ENCODE data around the gene ALPP.
"Not testable (repeated sequence)": the region's sequence is repeated elsewhere in the genome, so short reads cannot be mapped to it uniquely, and the experiment has no call there.

Gene ALPP

DNA sequence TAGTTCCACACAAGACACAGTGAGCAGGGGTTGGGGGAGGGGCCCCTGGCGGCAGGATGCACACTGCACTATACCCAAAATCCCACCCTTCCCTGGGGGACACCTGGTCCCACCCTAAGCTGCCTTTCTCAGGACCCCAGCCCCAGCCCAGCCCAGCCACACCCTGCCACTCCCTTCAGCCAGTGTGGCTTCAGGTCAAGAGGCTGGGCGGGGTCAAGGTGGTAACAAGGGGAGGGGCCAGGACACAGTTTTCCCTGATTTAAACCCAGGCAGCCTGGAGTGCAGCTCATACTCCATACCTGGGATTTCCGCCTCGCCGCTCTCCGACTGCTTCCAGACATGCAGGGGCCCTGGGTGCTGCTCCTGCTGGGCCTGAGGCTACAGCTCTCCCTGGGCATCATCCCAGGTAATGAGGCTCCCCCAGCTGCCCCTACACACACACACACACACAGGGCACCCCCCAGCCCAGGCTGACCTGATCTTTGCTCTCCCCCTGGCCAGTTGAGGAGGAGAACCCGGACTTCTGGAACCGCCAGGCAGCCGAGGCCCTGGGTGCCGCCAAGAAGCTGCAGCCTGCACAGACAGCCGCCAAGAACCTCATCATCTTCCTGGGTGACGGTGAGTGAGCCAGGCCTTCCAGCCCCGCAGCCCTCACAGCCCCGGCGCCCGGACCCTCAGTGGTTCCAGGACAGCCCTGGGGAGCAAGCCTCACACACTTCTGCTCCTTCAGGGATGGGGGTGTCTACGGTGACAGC lies 28.2 kb downstream of the ALPP start, which contains the start of gene ALPG:
Gene ALPG, plus strand, starts transcription at position 289 of the 755 bp plus-strand sequence. Its CDS starts 51 bp downstream, at position 340.
- Histone ChIP-seq H3K4me3 (ENCODE audit: low read depth in 1 of 2, low read length in 2 of 2) (no peak within 1 kb of the TSS), H4K20me1 (ENCODE audit: insufficient read depth, low read length) (no peaks in the 10 kb centered on the region), H2AFZ (ENCODE audit: low read depth, low read length) (no peak within 1 kb of the TSS), H3K27ac (ENCODE audit: low read length) (no peak within 1 kb of the TSS), H3K36me3 (ENCODE audit: insufficient read depth, low read length) (no peaks in the 10 kb centered on the region), H3K4me1 (ENCODE audit: insufficient read depth, low read length) (no peaks in the 10 kb centered on the region), H3K9ac (ENCODE audit: low read depth, low read length) (no peak within 1 kb of the TSS), H3K79me2 (ENCODE audit: insufficient read depth, low read length) (no peaks in the 10 kb centered on the region), H3K9me3 (ENCODE audit: insufficient read depth, low read length, severe bottlenecking) (no peaks in the 10 kb centered on the region), H3K27me3 (ENCODE audit: insufficient read depth, low read length, poor library complexity) (no peaks in the 10 kb centered on the region), H3K4me2 (ENCODE audit: insufficient read depth, low read length) (no peak within 1 kb of the TSS)
- no peak for DNase-seq
- TF ChIP-seq, protein P1, sequence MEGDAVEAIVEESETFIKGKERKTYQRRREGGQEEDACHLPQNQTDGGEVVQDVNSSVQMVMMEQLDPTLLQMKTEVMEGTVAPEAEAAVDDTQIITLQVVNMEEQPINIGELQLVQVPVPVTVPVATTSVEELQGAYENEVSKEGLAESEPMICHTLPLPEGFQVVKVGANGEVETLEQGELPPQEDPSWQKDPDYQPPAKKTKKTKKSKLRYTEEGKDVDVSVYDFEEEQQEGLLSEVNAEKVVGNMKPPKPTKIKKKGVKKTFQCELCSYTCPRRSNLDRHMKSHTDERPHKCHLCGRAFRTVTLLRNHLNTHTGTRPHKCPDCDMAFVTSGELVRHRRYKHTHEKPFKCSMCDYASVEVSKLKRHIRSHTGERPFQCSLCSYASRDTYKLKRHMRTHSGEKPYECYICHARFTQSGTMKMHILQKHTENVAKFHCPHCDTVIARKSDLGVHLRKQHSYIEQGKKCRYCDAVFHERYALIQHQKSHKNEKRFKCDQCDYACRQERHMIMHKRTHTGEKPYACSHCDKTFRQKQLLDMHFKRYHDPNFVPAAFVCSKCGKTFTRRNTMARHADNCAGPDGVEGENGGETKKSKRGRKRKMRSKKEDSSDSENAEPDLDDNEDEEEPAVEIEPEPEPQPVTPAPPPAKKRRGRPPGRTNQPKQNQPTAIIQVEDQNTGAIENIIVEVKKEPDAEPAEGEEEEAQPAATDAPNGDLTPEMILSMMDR (IDR thresholded peaks at IDR 0.05; ENCODE audit: borderline replicate concordance, extremely low read depth, low read length, poor library complexity, severe bottlenecking), result no peak
- TF ChIP-seq EZH2 (IDR thresholded peaks at IDR 0.05; ENCODE audit: borderline replicate concordance, low read depth, low read length, severe bottlenecking), result no peak
- no peak for ATAC-seq (ENCODE audit: insufficient read depth, low read depth)

DNA sequence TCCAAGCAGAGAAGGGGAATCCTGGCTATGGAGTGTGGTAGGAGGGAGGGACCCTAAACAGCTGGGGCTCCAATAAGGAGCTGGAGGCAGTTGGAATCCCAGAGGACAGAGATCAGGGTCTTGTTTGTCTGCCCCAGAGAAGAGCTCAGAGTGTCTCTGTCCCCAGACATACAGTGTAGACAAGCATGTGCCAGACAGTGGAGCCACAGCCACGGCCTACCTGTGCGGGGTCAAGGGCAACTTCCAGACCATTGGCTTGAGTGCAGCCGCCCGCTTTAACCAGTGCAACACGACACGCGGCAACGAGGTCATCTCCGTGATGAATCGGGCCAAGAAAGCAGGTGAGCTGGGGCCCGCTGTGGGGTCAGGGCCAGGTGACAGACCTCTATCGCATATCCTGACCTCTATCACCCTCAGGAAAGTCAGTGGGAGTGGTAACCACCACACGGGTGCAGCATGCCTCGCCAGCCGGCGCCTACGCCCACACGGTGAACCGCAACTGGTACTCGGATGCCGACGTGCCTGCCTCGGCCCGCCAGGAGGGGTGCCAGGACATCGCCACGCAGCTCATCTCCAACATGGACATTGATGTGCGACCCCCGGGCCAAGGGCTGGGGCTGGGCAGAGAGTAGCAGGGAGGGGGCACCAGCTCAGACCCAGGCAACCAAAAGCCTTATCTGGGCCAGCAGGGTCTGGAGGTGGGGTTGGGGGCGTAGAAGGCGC lies 29.0 kb downstream of the ALPP start:
- not testable (repeated sequence) for DNase-seq; H3K9me3 ChIP-seq (ENCODE audit: insufficient read depth, low read length, severe bottlenecking); H3K9ac ChIP-seq (ENCODE audit: low read depth, low read length); ATAC-seq (ENCODE audit: insufficient read depth, low read depth); H3K4me3 ChIP-seq (ENCODE audit: low read depth in 1 of 2, low read length in 2 of 2); H4K20me1 ChIP-seq (ENCODE audit: insufficient read depth, low read length); H3K27me3 ChIP-seq (ENCODE audit: insufficient read depth, low read length, poor library complexity); H3K4me1 ChIP-seq (ENCODE audit: insufficient read depth, low read length); H3K79me2 ChIP-seq (ENCODE audit: insufficient read depth, low read length); H3K27ac ChIP-seq (ENCODE audit: low read length); H2AFZ ChIP-seq (ENCODE audit: low read depth, low read length); H3K36me3 ChIP-seq (ENCODE audit: insufficient read depth, low read length); H3K4me2 ChIP-seq (ENCODE audit: insufficient read depth, low read length)

DNA sequence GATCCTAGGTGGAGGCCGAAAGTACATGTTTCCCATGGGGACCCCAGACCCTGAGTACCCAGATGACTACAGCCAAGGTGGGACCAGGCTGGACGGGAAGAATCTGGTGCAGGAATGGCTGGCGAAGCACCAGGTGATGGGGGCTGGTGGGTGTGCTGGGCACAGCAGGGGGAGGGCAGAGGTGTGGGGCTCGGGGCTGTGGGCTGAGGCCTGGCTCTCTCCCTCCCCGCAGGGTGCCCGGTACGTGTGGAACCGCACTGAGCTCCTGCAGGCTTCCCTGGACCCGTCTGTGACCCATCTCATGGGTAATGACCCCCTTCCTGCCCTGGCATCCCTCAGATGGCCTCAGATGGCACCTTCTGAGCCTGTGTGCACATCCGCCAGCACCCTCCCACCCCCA lies 29.7 kb downstream of the ALPP start:
- H3K27me3 ChIP-seq (ENCODE audit: insufficient read depth, low read length, poor library complexity); H3K79me2 ChIP-seq (ENCODE audit: insufficient read depth, low read length); H3K27ac ChIP-seq (ENCODE audit: low read length); H3K4me1 ChIP-seq (ENCODE audit: insufficient read depth, low read length); H3K4me2 ChIP-seq (ENCODE audit: insufficient read depth, low read length); H2AFZ ChIP-seq (ENCODE audit: low read depth, low read length); DNase-seq; H3K9me3 ChIP-seq (ENCODE audit: insufficient read depth, low read length, severe bottlenecking); H3K4me3 ChIP-seq (ENCODE audit: low read depth in 1 of 2, low read length in 2 of 2); H4K20me1 ChIP-seq (ENCODE audit: insufficient read depth, low read length); H3K36me3 ChIP-seq (ENCODE audit: insufficient read depth, low read length); ATAC-seq (ENCODE audit: insufficient read depth, low read depth); H3K9ac ChIP-seq (ENCODE audit: low read depth, low read length): not testable (repeated sequence)

GRCh38 chr2:232409617-232410016 lies 31.1 kb downstream of the ALPP start:
- H4K20me1 ChIP-seq (ENCODE audit: insufficient read depth, low read length); H3K27ac ChIP-seq (ENCODE audit: low read length); H2AFZ ChIP-seq (ENCODE audit: low read depth, low read length); H3K9me3 ChIP-seq (ENCODE audit: insufficient read depth, low read length, severe bottlenecking); H3K4me3 ChIP-seq (ENCODE audit: low read depth in 1 of 2, low read length in 2 of 2); DNase-seq; H3K79me2 ChIP-seq (ENCODE audit: insufficient read depth, low read length); H3K4me1 ChIP-seq (ENCODE audit: insufficient read depth, low read length); H3K27me3 ChIP-seq (ENCODE audit: insufficient read depth, low read length, poor library complexity); ATAC-seq (ENCODE audit: insufficient read depth, low read depth); H3K36me3 ChIP-seq (ENCODE audit: insufficient read depth, low read length); H3K9ac ChIP-seq (ENCODE audit: low read depth, low read length); H3K4me2 ChIP-seq (ENCODE audit: insufficient read depth, low read length): not testable (repeated sequence)
